GM12878 (cell line): Measurements from ENCODE around the gene SH3BGRL3. TPM values are rescaled to one million over a fixed set of nuclear protein-coding genes. Genes with fewer than 3 reads are reported as not detected.

Experiments used
- BACH1 ChIP-seq: fragments of 450-650 bp; IDR thresholded peaks from 2 replicates; pipeline ENCODE4 v1.6.1; 2017; ENCODE audit warnings: mild to moderate bottlenecking, borderline replicate concordance
- CHD2 ChIP-seq: IDR thresholded peaks from 2 replicates; pipeline ENCODE4 v1.6.1; 2011; ENCODE audit warnings: low read depth, low read length, improper control_type of control experiment, borderline replicate concordance
- CREM ChIP-seq: IDR thresholded peaks from 2 replicates; pipeline ENCODE4 v1.6.1; 2014; ENCODE audit warnings: antibody characterized with exemption, low read depth
- IKZF2 ChIP-seq, 2 experiments: fragments of 450-650 bp; IDR thresholded peaks; 2 replicates each; pipeline ENCODE4 v1.6.1; 2017; ENCODE audit warnings: mild to moderate bottlenecking in 2 of 2, moderate library complexity in 2 of 2
- NR2C2 ChIP-seq: IDR thresholded peaks from 2 replicates; pipeline ENCODE4 v1.6.1; 2011; ENCODE audit warnings: borderline replicate concordance, low read depth; ENCODE audit not compliant: control insufficient read depth, insufficient read length
- PKNOX1 ChIP-seq: fragments of 450-650 bp; IDR thresholded peaks from 2 replicates; pipeline ENCODE4 v1.6.1; 2016; ENCODE audit warnings: mild to moderate bottlenecking
- polyA plus RNA-seq, 11 experiments: library from polyadenylated mRNA; depleted of rRNA in 4 of 11; unstranded in 6 of 11; stranded (reverse) in 5 of 11; fragments of >200 nt; fragmentation: Nextera tagmentation in 4 of 11; fragmentation: Illumina TruSeq in 1 of 11; extraction: Ambion mirVana in 4 of 11; extraction: Trizol in 1 of 11; gene quantifications; 1 replicate in 1 of 11; 2 replicates in 10 of 11; pipeline versions ENCODE4 v1.2.1 to v1.2.3, GENCODE V29; 2011 to 2016; ENCODE audit warnings: inconsistent platforms in 2 of 11, missing spikeins in 2 of 11, low read depth in 1 of 11
- total RNA-seq, 4 experiments: library from RNA; depleted of rRNA in 3 of 4; stranded (reverse); fragments of >200 nt in 3 of 4; fragmentation: Illumina TruSeq in 1 of 4; extraction: Trizol in 1 of 4; gene quantifications; 2 replicates each; pipeline versions ENCODE4 v1.2.1 to v1.2.3, GENCODE V29; 2013 to 2021
- TF ChIP-seq, protein P1 (sequence below): fragments of 150-350 bp; IDR thresholded peaks from 2 replicates; pipeline ENCODE4 v1.6.1; 2014; ENCODE audit warnings: mild to moderate bottlenecking, low read depth, low read length

Gene SH3BGRL3
- total and polyA plus RNA-seq, 10 of the 15 experiments (the other 5 are each of a cell fraction or from before 2014, with no cell fraction given): 39.7 to 390 (median 118) TPM

DNA sequence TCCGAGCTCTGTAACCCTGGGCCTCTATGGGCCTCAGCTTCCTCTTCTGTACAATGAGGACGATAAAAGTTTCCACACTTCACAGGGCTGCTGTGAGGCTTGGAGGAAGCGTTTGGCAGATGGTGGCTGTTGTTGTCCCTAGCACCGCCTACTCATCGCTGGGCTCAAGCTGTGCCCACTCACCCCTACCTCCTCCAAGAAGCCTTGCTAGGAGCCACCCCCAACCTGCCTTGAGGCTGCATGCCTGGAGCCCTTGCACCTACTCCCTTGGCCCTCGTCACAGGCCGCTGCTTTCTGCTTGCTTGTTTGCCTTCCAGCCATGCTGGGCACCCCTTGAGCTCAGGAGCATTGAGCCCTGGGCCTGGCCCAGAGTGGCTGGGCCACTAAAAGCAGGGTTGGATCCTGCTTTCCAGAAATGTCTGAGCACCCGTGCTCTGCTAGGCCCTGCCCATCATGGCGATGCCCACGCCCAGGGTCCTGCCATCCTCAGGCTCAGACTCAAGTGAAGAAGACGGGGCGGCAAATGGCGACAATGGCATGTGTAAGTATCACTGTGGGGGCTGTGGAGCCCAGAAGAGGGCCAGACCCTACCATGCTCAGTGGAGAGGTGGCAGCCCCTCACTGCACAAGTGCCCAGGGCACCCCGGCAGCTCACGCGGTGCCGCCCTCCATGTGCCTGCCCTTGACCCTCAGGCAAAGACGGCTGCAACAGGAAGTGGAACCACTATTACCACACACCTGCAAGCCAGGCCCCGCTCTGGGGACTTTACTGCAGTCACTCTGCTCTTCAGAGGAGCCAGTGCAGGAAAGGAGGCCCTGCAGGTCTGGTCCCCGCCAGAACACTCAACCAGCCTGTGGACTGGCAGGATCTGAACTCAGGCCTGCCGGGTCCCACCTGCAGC is 9.5 kb downstream of the SH3BGRL3 start (continued):
- TF ChIP-seq PKNOX1 (no peak), BACH1 (peak; percentile 20; the same call in 1 of the 2 replicates), NR2C2 (no peak), IKZF2 (IDR thresholded peaks at IDR 0.05) (peak in 1 of 2 experiments; percentile 34; a peak in 1 of 4 replicates), CREM (0 out of 2 replicates have a peak, but pooled peaks have one; percentile 1), CHD2 (0 out of 2 replicates have a peak, but pooled peaks have one; percentile 25)
- TF ChIP-seq, protein P1, sequence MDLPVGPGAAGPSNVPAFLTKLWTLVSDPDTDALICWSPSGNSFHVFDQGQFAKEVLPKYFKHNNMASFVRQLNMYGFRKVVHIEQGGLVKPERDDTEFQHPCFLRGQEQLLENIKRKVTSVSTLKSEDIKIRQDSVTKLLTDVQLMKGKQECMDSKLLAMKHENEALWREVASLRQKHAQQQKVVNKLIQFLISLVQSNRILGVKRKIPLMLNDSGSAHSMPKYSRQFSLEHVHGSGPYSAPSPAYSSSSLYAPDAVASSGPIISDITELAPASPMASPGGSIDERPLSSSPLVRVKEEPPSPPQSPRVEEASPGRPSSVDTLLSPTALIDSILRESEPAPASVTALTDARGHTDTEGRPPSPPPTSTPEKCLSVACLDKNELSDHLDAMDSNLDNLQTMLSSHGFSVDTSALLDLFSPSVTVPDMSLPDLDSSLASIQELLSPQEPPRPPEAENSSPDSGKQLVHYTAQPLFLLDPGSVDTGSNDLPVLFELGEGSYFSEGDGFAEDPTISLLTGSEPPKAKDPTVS: no peak
